ENCODE data around the gene ANKRD33. TPM values are rescaled to one million over a fixed set of nuclear protein-coding genes. Genes with fewer than 3 reads are reported as not detected.

Gene ANKRD33
- total and polyA plus RNA-seq, 2 of the 8 experiments (the other 6 are each of a cell fraction or from before 2014, with no cell fraction given), result 0.41 to 0.53 TPM

- Histone ChIP-seq H4K91ac (replicated peaks; ENCODE audit: insufficient read length, low read length) (no peak overlapping the region), H3K18ac (ENCODE audit: extremely low read depth, low read length) (no peak overlapping the region), H3K27me3 (replicated peaks in 1 of 4; ENCODE audit: control insufficient read depth in 3 of 4, extremely low read depth in 1 of 4, insufficient read depth in 3 of 4, low read length in 3 of 4) (peaks cover 0 to 2% (median under 1%) of the 10 kb centered on the region in 4 experiments; a peak in 2 of 7 replicates), H4K8ac (ENCODE audit: extremely low read depth, insufficient read depth, low read length) (no peak overlapping the region), H3K4me2 (ENCODE audit: insufficient read depth in 1 of 2, low read depth in 2 of 2, low read length in 2 of 2) (no peak overlapping the region), H2BK120ac (replicated peaks; ENCODE audit: low read depth, low read length) (no peak overlapping the region), H3K4me3 (ENCODE audit: extremely low read depth in 1 of 4, insufficient read depth in 2 of 4, low read depth in 3 of 4, low read length in 4 of 4) (no peak overlapping the region), H3K27ac (ENCODE audit: low read depth, low read length) (no peak overlapping the region), H3K9ac (replicated peaks in 1 of 4; ENCODE audit: extremely low read depth in 1 of 4, low read depth in 3 of 4, low read length in 3 of 4) (no peak overlapping the region), H3K14ac (ENCODE audit: insufficient read length) (no peak overlapping the region), H4K5ac (ENCODE audit: insufficient read length, low read depth, low read length) (no peak overlapping the region), H3K79me1 (ENCODE audit: low read depth, low read length) (no peaks in the 10 kb centered on the region), H3K23me2 (ENCODE audit: low read depth, low read length) (no peaks in the 10 kb centered on the region), H3K9me3 (ENCODE audit: insufficient read depth in 2 of 2, low read depth in 1 of 2, low read length in 1 of 2) (no peaks in the 10 kb centered on the region), H3K56ac (replicated peaks; ENCODE audit: insufficient read length, low read depth, low read length) (no peak overlapping the region), H3K79me2 (ENCODE audit: control insufficient read depth in 1 of 2, insufficient read depth in 2 of 2, low read length in 2 of 2) (no peaks in the 10 kb centered on the region), H2BK12ac (ENCODE audit: low read depth, low read length) (no peak overlapping the region), H3K23ac (ENCODE audit: insufficient read length) (no peak overlapping the region), H2BK15ac (ENCODE audit: low read length) (no peak overlapping the region), H2BK20ac (ENCODE audit: low read length) (no peak overlapping the region), H3K4ac (replicated peaks; ENCODE audit: insufficient read length, low read depth, low read length) (no peak overlapping the region), H2AK5ac (ENCODE audit: low read depth, low read length) (no peak overlapping the region), H4K20me1 (replicated peaks in 1 of 2; ENCODE audit: control insufficient read depth in 1 of 2, insufficient read depth in 2 of 2, low read length in 2 of 2) (peaks cover 0 to 2% of the 10 kb centered on the region in 2 experiments), H2BK5ac (ENCODE audit: low read depth, low read length) (no peak overlapping the region), H2AFZ (ENCODE audit: low read length) (no peak overlapping the region), H3K36me3 (ENCODE audit: control insufficient read depth in 2 of 4, insufficient read depth in 4 of 4, low read length in 3 of 4) (no peaks in the 10 kb centered on the region; a peak in 1 of 8 replicates), H3K4me1 (replicated peaks in 1 of 4; ENCODE audit: control insufficient read depth in 3 of 4, insufficient read depth in 4 of 4, low read length in 3 of 4) (peaks cover 0 to 9% (median 2%) of the 10 kb centered on the region in 4 experiments; a peak in 4 of 7 replicates)
- POLR2A ChIA-PET (ENCODE audit: partially characterized antibody), result no interaction called here
- WGBS, 2 experiments (ENCODE audit: extremely low coverage in 1 of 2, insufficient coverage in 1 of 2, insufficient read length in 1 of 2, insufficient replicate concordance in 2 of 2, low coverage in 1 of 2, low lambda C conversion rate in 2 of 2, missing lambda C conversion rate in 1 of 2), result 95% methylated on average over 6 of the region's 6 CpGs; no CpG with 5 or more reads in 1 of the 2 experiments
- CTCF ChIA-PET (ENCODE audit: partially characterized antibody), result interaction anchor here (0.9 to 10.9 kb wide), 21 partner anchors 13 to 130 kb away, joined by 3 to 140 read pairs (median 5); partner anchors contain the start of gene ACVRL1
- TF ChIP-seq CBX8 (IDR thresholded peaks at IDR 0.05; ENCODE audit: borderline replicate concordance, low read depth, low read length) (no peak), TBP (IDR thresholded peaks at IDR 0.05; ENCODE audit: low read depth, low read length) (no peak), CBX5 (IDR thresholded peaks at IDR 0.05; ENCODE audit: low read depth, low read length) (no peak), CHD1 (IDR thresholded peaks at IDR 0.05; ENCODE audit: low read depth, low read length) (no peak), BRCA1 (IDR thresholded peaks at IDR 0.05; ENCODE audit: low read depth, low read length) (no peak), JUND (IDR thresholded peaks at IDR 0.05; ENCODE audit: low read length) (no peak), MAFK (IDR thresholded peaks at IDR 0.05; ENCODE audit: low read depth, low read length) (no peak), EGR1 (IDR thresholded peaks at IDR 0.05; ENCODE audit: borderline replicate concordance, low read depth, low read length) (no peak)
- FAIRE-seq (no peak), DNase-seq (ENCODE audit: low read depth in 1 of 2, low spot score in 2 of 2) (no peak)
Observed at GRCh38 chr12:51893786-51894185, 5.9 kb downstream of the ANKRD33 start.

All from H1 (cell line).